ENCODE data around the gene COQ10A. TPM values are rescaled to one million over a fixed set of nuclear protein-coding genes. Genes with fewer than 3 reads are reported as not detected.

The COQ10A gene
- total RNA-seq, 3 donors from 2014 or later (not counting 1 experiment from before 2014, with no cell fraction given), result 27.2 to 37.9 (median 30.2) TPM

GRCh38 chr12:56299853-56300643 lies 33.3 kb downstream of the COQ10A start, which contains the start of gene CS:
Gene CS (minus strand): TSS chr12:56300330. CDS start chr12:56300201, 129 bp downstream.
- TF ChIP-seq, protein P1, sequence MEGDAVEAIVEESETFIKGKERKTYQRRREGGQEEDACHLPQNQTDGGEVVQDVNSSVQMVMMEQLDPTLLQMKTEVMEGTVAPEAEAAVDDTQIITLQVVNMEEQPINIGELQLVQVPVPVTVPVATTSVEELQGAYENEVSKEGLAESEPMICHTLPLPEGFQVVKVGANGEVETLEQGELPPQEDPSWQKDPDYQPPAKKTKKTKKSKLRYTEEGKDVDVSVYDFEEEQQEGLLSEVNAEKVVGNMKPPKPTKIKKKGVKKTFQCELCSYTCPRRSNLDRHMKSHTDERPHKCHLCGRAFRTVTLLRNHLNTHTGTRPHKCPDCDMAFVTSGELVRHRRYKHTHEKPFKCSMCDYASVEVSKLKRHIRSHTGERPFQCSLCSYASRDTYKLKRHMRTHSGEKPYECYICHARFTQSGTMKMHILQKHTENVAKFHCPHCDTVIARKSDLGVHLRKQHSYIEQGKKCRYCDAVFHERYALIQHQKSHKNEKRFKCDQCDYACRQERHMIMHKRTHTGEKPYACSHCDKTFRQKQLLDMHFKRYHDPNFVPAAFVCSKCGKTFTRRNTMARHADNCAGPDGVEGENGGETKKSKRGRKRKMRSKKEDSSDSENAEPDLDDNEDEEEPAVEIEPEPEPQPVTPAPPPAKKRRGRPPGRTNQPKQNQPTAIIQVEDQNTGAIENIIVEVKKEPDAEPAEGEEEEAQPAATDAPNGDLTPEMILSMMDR (IDR thresholded peaks at IDR 0.05), result no peak
- H3K4me3 ChIP-seq (ENCODE audit: low read length), result peak within 1 kb of the TSS; percentile 72
- Mint-ChIP-seq H3K9me3 (no peaks in the 10 kb centered on the region), H3K4me1 (peaks cover 55 to 56% of the 10 kb centered on the region in 2 donors), H3K4me3 (peak within 1 kb of the TSS; percentile 93), H3K27ac (peak within 1 kb of the TSS; percentile 97 to 98), H3K27me3 (ENCODE audit: low read depth in 2 of 2) (no peaks in the 10 kb centered on the region), H3K36me3 (no peaks in the 10 kb centered on the region)
- no peaks in the 10 kb centered on the region for H3K9me3 ChIP-seq (ENCODE audit: control insufficient read depth, insufficient read depth, low read length)
- WGBS (ENCODE audit: insufficient coverage), result under 1% methylated on average over 63 of the region's 63 CpGs
- DNase-seq (peak; percentile 98 to 99), ATAC-seq (peak; percentile 95 to 99 (median 96))
- peaks cover 5% of the 10 kb centered on the region for H3K36me3 ChIP-seq (ENCODE audit: control insufficient read depth, insufficient read depth, low read length)
- peaks cover 34% of the 10 kb centered on the region for H3K4me1 ChIP-seq (ENCODE audit: control insufficient read depth, insufficient read depth, low read length)
- no peaks in the 10 kb centered on the region for H3K27me3 ChIP-seq (ENCODE audit: control insufficient read depth, insufficient read depth, low read length)
- peak within 1 kb of the TSS; percentile 88 for H3K27ac ChIP-seq (ENCODE audit: low read length)
- intact Hi-C loops (cut with micrococcal nuclease), result loop anchor here (1.0 to 2.0 kb wide), 4 partner anchors 16 to 181 kb away; partner anchors contain the start of genes COQ10A and ZC3H10

DNA sequence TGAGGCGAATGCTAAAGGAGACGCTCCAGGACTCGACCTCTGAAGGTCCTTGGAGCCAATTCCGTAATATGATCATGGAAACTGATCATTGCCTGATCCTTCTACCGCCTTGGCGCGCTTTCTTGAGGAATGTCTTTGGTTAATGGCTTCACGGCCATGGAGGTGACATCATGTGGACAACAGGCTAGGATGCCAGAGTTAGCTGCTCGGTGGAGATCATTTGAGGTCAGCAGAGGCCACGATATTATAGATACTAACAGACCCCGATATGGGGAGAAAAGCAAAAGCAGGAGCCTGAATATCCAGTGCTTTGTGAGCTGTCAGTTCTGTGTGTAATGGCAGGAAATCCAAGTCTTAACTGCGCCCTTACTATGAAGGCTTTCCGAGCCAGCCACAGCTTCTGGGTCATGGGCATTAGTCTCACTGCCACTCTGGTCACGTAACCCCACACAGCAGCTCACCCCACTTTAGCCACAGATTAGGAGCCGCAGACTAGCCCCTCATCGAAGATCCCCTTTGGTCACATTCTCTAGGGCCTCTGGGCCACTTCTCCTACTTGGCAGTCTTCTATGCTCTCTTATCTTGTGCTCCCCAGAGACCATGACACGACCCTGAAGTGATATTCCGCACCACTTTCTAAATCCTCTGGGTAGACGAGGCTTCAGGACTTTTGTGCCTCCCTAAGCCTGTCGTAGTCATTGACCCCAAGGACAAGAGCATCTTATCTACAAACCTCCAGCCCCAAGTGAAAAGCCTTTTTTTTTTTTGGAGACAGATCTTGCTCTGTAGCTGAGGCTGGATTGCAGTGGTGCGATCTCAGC lies 34.1 kb downstream of the COQ10A start:
- DNase-seq (no peak), ATAC-seq (no peak)
- Mint-ChIP-seq H3K4me3 (peak overlapping the region; percentile 93), H3K9me3 (no peaks in the 10 kb centered on the region), H3K36me3 (no peaks in the 10 kb centered on the region), H3K27ac (peak overlapping the region; percentile 97 to 98), H3K4me1 (peaks cover 55 to 56% of the 10 kb centered on the region in 2 donors), H3K27me3 (ENCODE audit: low read depth in 2 of 2) (no peaks in the 10 kb centered on the region)
- peaks cover 34% of the 10 kb centered on the region for H3K4me1 ChIP-seq (ENCODE audit: control insufficient read depth, insufficient read depth, low read length)
- H3K4me3 ChIP-seq (ENCODE audit: low read length), result peak overlapping the region; percentile 72
- H3K36me3 ChIP-seq (ENCODE audit: control insufficient read depth, insufficient read depth, low read length), result peaks cover 5% of the 10 kb centered on the region
- H3K9me3 ChIP-seq (ENCODE audit: control insufficient read depth, insufficient read depth, low read length), result no peaks in the 10 kb centered on the region
- no peaks in the 10 kb centered on the region for H3K27me3 ChIP-seq (ENCODE audit: control insufficient read depth, insufficient read depth, low read length)
- 66% methylated on average over 21 of the region's 21 CpGs for WGBS (ENCODE audit: insufficient coverage)
- H3K27ac ChIP-seq (ENCODE audit: low read length), result peak overlapping the region; percentile 88
- TF ChIP-seq, protein P1 (IDR thresholded peaks at IDR 0.05), result no peak
- intact Hi-C loops (cut with micrococcal nuclease), result loop anchor here (1.0 to 2.0 kb wide), 4 partner anchors 15 to 182 kb away; partner anchors contain the start of genes COQ10A and ZC3H10

- Mint-ChIP-seq H3K27me3 (ENCODE audit: low read depth in 2 of 2) (no peaks in the 10 kb centered on the region), H3K36me3 (no peaks in the 10 kb centered on the region), H3K27ac (no peak overlapping the region), H3K9me3 (no peaks in the 10 kb centered on the region), H3K4me3 (no peak overlapping the region), H3K4me1 (peaks cover 25 to 26% of the 10 kb centered on the region in 2 donors)
- Histone ChIP-seq H3K4me3 (ENCODE audit: low read length) (no peak overlapping the region), H3K4me1 (ENCODE audit: control insufficient read depth, insufficient read depth, low read length) (peaks cover 20% of the 10 kb centered on the region), H3K36me3 (ENCODE audit: control insufficient read depth, insufficient read depth, low read length) (peaks cover 19% of the 10 kb centered on the region), H3K27ac (ENCODE audit: low read length) (no peak overlapping the region), H3K27me3 (ENCODE audit: control insufficient read depth, insufficient read depth, low read length) (no peaks in the 10 kb centered on the region), H3K9me3 (ENCODE audit: control insufficient read depth, insufficient read depth, low read length) (no peaks in the 10 kb centered on the region)
- ATAC-seq (no peak), DNase-seq (no peak)
- TF ChIP-seq, protein P1 (IDR thresholded peaks at IDR 0.05), result no peak
- intact Hi-C loops (cut with micrococcal nuclease), result no loop called here
- WGBS (ENCODE audit: insufficient coverage), result 100% methylated on average over 3 of the region's 3 CpGs
Measured at GRCh38 chr12:56304276-56304675, 37.5 kb downstream of the COQ10A start.
